Omental fat pad (tissue), 4 donors: ENCODE measurements around the gene LZTS2. TPM values are rescaled to one million over a fixed set of nuclear protein-coding genes. Genes with fewer than 3 reads are reported as not detected.

Source experiments
- ATAC-seq: fragments of 150-250 bp; one replicate; pipeline ENCODE4 v1.9.1; 2016; ENCODE audit warnings: mild to moderate bottlenecking, moderate library complexity; ENCODE audit not compliant: low FRiP score
- DNase-seq: peaks from one replicate; pipeline ENCODE4 v3.0.0-alpha.2; 2019; ENCODE audit warnings: low spot score
- total RNA-seq, 4 donors: library from RNA; depleted of rRNA; stranded (reverse); fragments of >200 nt; gene quantifications; one replicate each; pipeline ENCODE4 v1.1.0, GENCODE V29; 2016
- TF ChIP-seq, protein P1 (sequence below), 3 donors: fragments of 450-650 bp; IDR thresholded peaks; one replicate each; pipeline ENCODE4 v1.5.1; 2016 to 2017; ENCODE audit warnings: antibody characterized with exemption in 3 of 3, mild to moderate bottlenecking in 3 of 3, moderate library complexity in 2 of 3

LZTS2 gene
- total RNA-seq, 4 donors from 2014 or later = 59.4 to 98.0 (median 72.6) TPM

DNA sequence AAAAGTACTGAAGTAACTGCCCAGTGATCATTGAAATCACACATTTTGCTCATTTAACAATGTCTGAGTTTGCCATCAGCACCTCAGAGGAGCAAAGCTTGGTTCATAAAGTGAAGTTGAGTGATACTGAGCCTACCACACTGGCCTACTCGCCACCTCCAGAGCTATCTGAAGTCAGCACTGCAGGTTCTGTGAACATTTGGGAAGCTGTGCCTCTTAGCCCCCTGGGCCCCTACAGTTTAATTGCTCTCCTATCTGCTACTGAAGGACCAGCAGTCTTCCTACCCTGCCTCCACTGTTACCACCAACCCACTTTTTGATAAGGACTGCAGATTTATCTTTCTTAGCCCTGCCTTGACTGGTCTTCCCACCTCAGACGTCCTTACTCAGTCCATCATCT, 32.3 kb upstream of the LZTS2 start:
- TF ChIP-seq, protein P1, sequence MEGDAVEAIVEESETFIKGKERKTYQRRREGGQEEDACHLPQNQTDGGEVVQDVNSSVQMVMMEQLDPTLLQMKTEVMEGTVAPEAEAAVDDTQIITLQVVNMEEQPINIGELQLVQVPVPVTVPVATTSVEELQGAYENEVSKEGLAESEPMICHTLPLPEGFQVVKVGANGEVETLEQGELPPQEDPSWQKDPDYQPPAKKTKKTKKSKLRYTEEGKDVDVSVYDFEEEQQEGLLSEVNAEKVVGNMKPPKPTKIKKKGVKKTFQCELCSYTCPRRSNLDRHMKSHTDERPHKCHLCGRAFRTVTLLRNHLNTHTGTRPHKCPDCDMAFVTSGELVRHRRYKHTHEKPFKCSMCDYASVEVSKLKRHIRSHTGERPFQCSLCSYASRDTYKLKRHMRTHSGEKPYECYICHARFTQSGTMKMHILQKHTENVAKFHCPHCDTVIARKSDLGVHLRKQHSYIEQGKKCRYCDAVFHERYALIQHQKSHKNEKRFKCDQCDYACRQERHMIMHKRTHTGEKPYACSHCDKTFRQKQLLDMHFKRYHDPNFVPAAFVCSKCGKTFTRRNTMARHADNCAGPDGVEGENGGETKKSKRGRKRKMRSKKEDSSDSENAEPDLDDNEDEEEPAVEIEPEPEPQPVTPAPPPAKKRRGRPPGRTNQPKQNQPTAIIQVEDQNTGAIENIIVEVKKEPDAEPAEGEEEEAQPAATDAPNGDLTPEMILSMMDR (IDR thresholded peaks at IDR 0.05) = no peak
- DNase-seq = no peak
- ATAC-seq = no peak

- ATAC-seq (no peak), DNase-seq (no peak)
- TF ChIP-seq, protein P1 (IDR thresholded peaks at IDR 0.05) = no peak
Observed at GRCh38 chr10:100968062-100968736, 31.4 kb upstream of the LZTS2 start.

GRCh38 chr10:100968863-100969186, 30.8 kb upstream of the LZTS2 start:
- DNase-seq = no peak
- peak; percentile 13 for ATAC-seq
- TF ChIP-seq, protein P1 (IDR thresholded peaks at IDR 0.05) = no peak

GRCh38 chr10:100969187-100970075, 30.2 kb upstream of the LZTS2 start, which contains the start of gene SEMA4G:
TSS of gene SEMA4G (plus strand) at chr10:100969504. CDS start at chr10:100972913, 3,409 bp downstream.
- TF ChIP-seq, protein P1 (IDR thresholded peaks at IDR 0.05) = no peak
- peak; percentile 49 for ATAC-seq
- no peak for DNase-seq

DNA sequence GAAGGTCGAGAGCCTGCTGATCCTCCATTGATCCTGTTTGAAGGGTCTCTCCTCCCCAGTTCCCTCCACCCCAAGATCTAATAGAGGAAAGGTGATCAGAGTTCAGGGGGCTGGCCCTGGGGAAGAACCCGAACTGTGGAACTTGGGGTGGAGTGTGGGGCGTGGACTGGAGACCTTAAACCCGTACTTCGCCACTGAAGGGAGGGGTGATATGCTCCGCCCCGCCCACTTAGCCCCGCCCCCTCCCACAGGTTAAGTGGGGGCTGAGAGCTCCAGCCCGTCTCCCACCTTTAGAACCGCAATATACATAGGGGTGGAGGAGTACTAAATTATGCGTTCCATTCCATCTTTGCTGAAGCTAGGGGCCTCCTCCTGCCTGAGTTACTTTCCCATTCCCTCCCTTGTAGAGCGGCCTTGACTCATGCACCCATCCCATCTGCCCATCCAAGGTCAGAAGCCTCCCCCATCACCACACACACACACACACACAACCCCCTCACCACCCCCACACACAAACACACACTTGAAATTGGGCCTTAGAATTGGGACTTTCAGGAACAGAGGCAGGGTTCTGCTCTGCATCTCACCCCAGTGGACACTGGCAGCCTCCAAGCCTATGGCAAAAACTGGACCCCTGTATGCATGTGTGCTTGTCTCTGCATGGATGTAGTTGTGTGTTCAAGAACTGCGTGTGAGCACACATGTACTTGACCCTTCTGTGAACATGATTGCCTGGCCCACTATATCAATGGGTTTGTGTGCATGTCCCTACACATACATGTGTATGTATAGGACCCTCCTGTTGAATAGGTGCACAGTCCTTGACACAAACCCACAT, 29.3 kb upstream of the LZTS2 start:
- TF ChIP-seq, protein P1 (IDR thresholded peaks at IDR 0.05) = no peak
- DNase-seq = no peak

DNA sequence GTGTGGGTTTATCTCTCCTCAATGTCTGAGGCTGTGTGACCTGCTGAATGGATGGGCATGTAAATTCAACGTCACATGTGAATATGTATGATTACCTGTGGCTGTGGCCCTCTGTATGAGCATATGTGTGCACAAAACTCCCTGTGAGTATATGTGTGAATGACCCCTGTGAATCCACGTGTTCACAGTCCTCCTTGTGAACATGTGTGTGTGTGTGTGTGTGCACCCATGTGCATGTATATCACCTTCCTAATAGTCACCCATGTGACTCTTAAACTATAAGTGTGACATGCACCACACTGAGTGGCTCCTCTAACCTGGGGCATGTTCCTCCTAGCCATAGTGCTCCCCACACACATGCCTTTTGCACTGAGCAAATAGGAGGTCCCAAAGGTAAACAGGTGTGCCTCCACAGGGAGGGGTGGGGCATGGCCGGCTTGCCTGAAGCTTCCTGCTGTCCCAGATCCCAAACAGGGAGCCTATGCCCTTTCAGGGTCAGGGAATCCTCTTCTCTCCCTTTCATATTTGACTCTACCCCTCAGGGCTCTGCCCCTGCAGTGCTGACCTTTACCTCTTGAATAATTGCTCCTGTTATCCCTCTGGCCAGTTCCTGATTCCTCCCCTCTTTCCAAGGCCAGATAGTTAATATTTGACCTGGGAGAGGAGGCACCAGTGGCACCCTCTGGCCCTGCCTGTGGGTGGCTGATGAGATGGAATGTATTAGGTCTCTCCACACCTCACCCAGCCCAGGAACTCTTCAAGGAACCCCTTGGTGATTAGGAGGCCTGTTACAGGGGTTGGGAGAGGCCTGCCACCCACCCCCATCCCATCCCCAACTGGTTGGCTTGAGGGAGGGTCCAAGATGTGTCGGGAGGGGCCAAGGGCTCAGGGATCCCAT, 28.4 kb upstream of the LZTS2 start:
- DNase-seq (no peak), ATAC-seq (no peak)
- TF ChIP-seq, protein P1 (IDR thresholded peaks at IDR 0.05) = no peak

More for the DNA sequence above, 29.3 kb upstream of the LZTS2 start:
- peak; percentile 11 for ATAC-seq
